Esophagus (tissue), 2 donors: ENCODE results near the gene OSBPL3. TPM values are rescaled to one million over a fixed set of nuclear protein-coding genes. Genes with fewer than 3 reads are reported as not detected.

Experiments
- H3K27ac ChIP-seq, 2 donors: one replicate each; pipeline ENCODE4 v1.5.1; 2013; ENCODE audit warnings: low read depth in 2 of 2, mild to moderate bottlenecking in 2 of 2, inconsistent platforms in 1 of 2, low read length in 1 of 2, moderate library complexity in 1 of 2
- H3K27me3 ChIP-seq, 2 donors: one replicate each; pipeline ENCODE4 v1.6.1; 2013; ENCODE audit warnings: low read length in 2 of 2, control low read depth in 1 of 2, mild to moderate bottlenecking in 1 of 2; ENCODE audit not compliant: insufficient read depth in 2 of 2, control insufficient read depth in 1 of 2
- H3K36me3 ChIP-seq, 2 donors: one replicate each; pipeline ENCODE4 v1.6.1; 2013; ENCODE audit warnings: low read length in 1 of 2; ENCODE audit not compliant: control insufficient read depth in 2 of 2, insufficient read depth in 2 of 2
- H3K4me1 ChIP-seq, 2 donors: one replicate each; pipeline ENCODE4 v1.6.1; 2013; ENCODE audit warnings: low read length in 1 of 2; ENCODE audit not compliant: control insufficient read depth in 2 of 2, insufficient read depth in 2 of 2
- H3K4me3 ChIP-seq, 2 donors: one replicate each; pipeline ENCODE4 v1.5.1; 2013; ENCODE audit warnings: low read length in 2 of 2, mild to moderate bottlenecking in 2 of 2, low read depth in 1 of 2, moderate library complexity in 1 of 2
- H3K9me3 ChIP-seq, 2 donors: one replicate each; pipeline ENCODE4 v1.6.1; 2013; ENCODE audit warnings: mild to moderate bottlenecking in 2 of 2, low read depth in 1 of 2, low read length in 1 of 2, moderate library complexity in 1 of 2; ENCODE audit not compliant: control insufficient read depth in 2 of 2, insufficient read depth in 1 of 2
- WGBS, 2 donors: extraction: QIAGEN DNeasy Blood & Tissue Kit; methylation state at CpG; one replicate each; pipeline ENCODE4 v1.1.7; 2013; 5-methylcytosine and 5-hydroxymethylcytosine counted together
- polyA plus RNA-seq, 2 donors: library from polyadenylated mRNA; stranded (reverse); fragments of 200-250 nt; gene quantifications; one replicate each; pipeline ENCODE4 v1.2.3, GENCODE V29; 2013
- donor health status: healthy with polysubstance abuse.
- donor health status: Bipolar disorder and iron deficiency.

The OSBPL3 gene
- polyA plus RNA-seq, 2 donors = 10.4 to 22.4 TPM

- Histone ChIP-seq H3K27ac (no peak overlapping the region), H3K4me3 (no peak overlapping the region), H3K9me3 (no peaks in the 10 kb centered on the region), H3K27me3 (no peaks in the 10 kb centered on the region), H3K4me1 (no peaks in the 10 kb centered on the region), H3K36me3 (no peaks in the 10 kb centered on the region)
- WGBS, 2 donors = 93 to 99% methylated on average over 3 of the region's 3 CpGs
These were observed 229.4 kb downstream of the OSBPL3 start for GRCh38 chr7:24750441-24751055.

DNA sequence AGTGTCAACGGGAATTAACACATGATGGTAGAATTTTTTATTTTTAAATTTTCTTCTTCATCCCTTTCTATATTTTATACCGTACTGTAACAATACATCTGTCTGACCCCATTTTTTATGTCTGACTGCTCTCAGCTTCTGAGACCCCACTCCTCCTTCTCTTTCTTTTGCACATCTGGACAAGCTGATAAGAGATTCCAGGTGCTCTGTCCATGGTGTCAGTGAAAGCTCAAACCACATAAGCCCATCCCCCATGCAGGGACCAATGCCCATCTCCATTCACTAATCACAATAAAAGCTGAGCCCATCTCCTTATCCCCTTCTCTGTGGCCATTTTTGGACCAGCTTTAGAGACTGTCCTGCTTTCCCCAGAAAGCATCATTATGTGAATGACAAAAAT lies 231.5 kb downstream of the OSBPL3 start:
- Histone ChIP-seq H3K27me3 (no peaks in the 10 kb centered on the region), H3K9me3 (no peaks in the 10 kb centered on the region), H3K4me3 (no peak overlapping the region), H3K27ac (no peak overlapping the region), H3K36me3 (no peaks in the 10 kb centered on the region), H3K4me1 (no peaks in the 10 kb centered on the region)
- 71 to 93% methylated on average over 2 of the region's 2 CpGs for WGBS, 2 donors

Other genes with a start within 250 kb of the OSBPL3 start
- gene GSDME, start 222.7 kb downstream of the OSBPL3 start, polyA plus RNA-seq = 1 to 10 TPM; 1.1 to 3.4 TPM
- gene CYCS, start 145.1 kb upstream of the OSBPL3 start, polyA plus RNA-seq = 100 to 1,000 TPM in 1 of 2 donors, 10 to 100 TPM in 1; 44.2 to 106 TPM
- gene NPVF, start 248.3 kb upstream of the OSBPL3 start, polyA plus RNA-seq = not detected